ENCODE results near the gene TOPORS. TPM values are rescaled to one million over a fixed set of nuclear protein-coding genes. Genes with fewer than 3 reads are reported as not detected.

The TOPORS gene
- polyA plus RNA-seq, 3 donors, result 5.9 to 12.9 (median 9.2) TPM

DNA sequence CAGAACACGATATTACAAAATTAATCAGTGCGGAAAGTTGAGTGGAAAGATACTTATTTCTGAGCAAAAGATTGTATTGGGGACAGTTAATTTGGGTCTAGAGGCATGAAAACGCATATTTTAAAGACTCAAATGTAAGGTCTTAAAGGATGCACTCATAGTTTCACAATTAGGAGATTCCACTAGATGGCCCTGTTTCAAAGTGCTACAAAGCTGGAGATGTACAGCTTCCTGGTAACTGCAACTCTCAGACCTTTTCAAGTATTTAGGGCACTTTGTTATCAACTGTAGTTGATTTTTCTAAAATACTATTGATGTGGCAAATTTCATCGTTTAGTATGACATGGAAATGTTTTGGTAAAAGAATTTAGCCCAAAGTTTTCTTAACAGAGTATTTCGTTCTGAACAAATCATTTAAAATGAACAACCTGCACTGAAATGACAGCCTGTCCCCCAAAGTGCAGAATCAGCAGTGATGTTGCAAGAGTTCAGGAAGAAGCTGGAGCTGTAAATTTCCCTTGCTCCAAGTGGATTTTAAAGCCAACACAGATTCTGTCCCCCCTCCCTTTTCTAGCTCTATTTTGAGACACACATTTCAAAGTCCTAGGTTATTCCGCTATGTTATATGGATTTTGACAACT lies 36.8 kb upstream of the TOPORS start:
- H3K27ac ChIP-seq (ENCODE audit: low read depth in 1 of 2, low read length in 2 of 2), result no peak overlapping the region
- no peaks in the 10 kb centered on the region for H3K4me1 ChIP-seq (ENCODE audit: control insufficient read depth in 1 of 2, insufficient read depth in 2 of 2, low read length in 2 of 2)
- TF ChIP-seq, protein P1, sequence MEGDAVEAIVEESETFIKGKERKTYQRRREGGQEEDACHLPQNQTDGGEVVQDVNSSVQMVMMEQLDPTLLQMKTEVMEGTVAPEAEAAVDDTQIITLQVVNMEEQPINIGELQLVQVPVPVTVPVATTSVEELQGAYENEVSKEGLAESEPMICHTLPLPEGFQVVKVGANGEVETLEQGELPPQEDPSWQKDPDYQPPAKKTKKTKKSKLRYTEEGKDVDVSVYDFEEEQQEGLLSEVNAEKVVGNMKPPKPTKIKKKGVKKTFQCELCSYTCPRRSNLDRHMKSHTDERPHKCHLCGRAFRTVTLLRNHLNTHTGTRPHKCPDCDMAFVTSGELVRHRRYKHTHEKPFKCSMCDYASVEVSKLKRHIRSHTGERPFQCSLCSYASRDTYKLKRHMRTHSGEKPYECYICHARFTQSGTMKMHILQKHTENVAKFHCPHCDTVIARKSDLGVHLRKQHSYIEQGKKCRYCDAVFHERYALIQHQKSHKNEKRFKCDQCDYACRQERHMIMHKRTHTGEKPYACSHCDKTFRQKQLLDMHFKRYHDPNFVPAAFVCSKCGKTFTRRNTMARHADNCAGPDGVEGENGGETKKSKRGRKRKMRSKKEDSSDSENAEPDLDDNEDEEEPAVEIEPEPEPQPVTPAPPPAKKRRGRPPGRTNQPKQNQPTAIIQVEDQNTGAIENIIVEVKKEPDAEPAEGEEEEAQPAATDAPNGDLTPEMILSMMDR (IDR thresholded peaks at IDR 0.05), result peak; percentile 38
- 10% methylated on average over 1 of the region's 6 CpGs for WGBS (ENCODE audit: insufficient coverage)
- no peak overlapping the region for H3K4me3 ChIP-seq (replicated peaks in 1 of 3; ENCODE audit: low read depth in 2 of 3, low read length in 3 of 3)
- peaks cover 10 to 30% (median 13%) of the 10 kb centered on the region in 3 donors for H3K27me3 Mint-ChIP-seq (ENCODE audit: low read depth in 3 of 3)
- no peak overlapping the region for H2AFZ ChIP-seq (ENCODE audit: insufficient read depth, low read depth, low read length, poor library complexity, severe bottlenecking)
- no peaks in the 10 kb centered on the region for H3K4me1 Mint-ChIP-seq
- no peaks in the 10 kb centered on the region for H3K9me3 ChIP-seq (replicated peaks in 1 of 2; ENCODE audit: control insufficient read depth in 1 of 2, insufficient read depth in 1 of 2, low read length in 2 of 2)
- intact Hi-C loops (cut with micrococcal nuclease), result no loop called here
- H3K4me2 ChIP-seq (replicated peaks; ENCODE audit: extremely low read depth, low read length, poor library complexity, severe bottlenecking), result no peak overlapping the region
- no peaks in the 10 kb centered on the region for H3K79me2 ChIP-seq (ENCODE audit: insufficient read depth, low read length)
- H3K4me3 Mint-ChIP-seq, result no peak overlapping the region
- peaks cover 3 to 7% of the 10 kb centered on the region in 2 donors for H3K27me3 ChIP-seq (ENCODE audit: control insufficient read depth in 2 of 2, insufficient read depth in 2 of 2, low read length in 2 of 2)
- H3K27ac Mint-ChIP-seq, result no peak overlapping the region
- no peak for DNase-seq
- H3K9me3 Mint-ChIP-seq, result no peaks in the 10 kb centered on the region
- H3K36me3 ChIP-seq (replicated peaks in 1 of 2; ENCODE audit: control insufficient read depth in 1 of 2, insufficient read depth in 2 of 2, low read length in 2 of 2), result no peaks in the 10 kb centered on the region
- H4K20me1 ChIP-seq (ENCODE audit: insufficient read depth, low read length), result no peaks in the 10 kb centered on the region
- no peaks in the 10 kb centered on the region for H3K36me3 Mint-ChIP-seq
- no peak overlapping the region for H3K9ac ChIP-seq (ENCODE audit: insufficient read depth, low read length, poor library complexity, severe bottlenecking)

DNA sequence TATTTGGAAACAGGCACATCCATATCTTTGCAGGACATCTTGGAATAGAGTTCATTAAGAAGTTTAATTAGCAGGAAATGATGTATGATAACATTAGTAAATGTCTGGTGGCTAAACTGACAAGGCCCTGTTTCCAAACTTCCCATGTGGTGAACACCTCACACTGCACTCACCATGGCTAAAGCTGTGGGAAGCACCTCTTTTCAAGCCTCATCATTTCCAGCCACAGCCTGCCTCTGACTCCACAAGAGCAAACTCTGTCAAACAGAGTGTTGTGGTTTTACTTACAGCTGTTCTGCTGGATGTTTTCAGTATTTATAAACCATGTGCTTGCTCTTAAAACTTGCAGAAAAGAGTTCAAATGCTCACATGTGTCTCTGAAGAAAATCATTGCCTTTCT lies 35.5 kb upstream of the TOPORS start:
- Histone ChIP-seq H3K36me3 (replicated peaks in 1 of 2; ENCODE audit: control insufficient read depth in 1 of 2, insufficient read depth in 2 of 2, low read length in 2 of 2) (no peaks in the 10 kb centered on the region), H3K27me3 (ENCODE audit: control insufficient read depth in 2 of 2, insufficient read depth in 2 of 2, low read length in 2 of 2) (peaks cover 3 to 7% of the 10 kb centered on the region in 2 donors), H4K20me1 (ENCODE audit: insufficient read depth, low read length) (no peaks in the 10 kb centered on the region), H2AFZ (ENCODE audit: insufficient read depth, low read depth, low read length, poor library complexity, severe bottlenecking) (no peak overlapping the region), H3K4me1 (ENCODE audit: control insufficient read depth in 1 of 2, insufficient read depth in 2 of 2, low read length in 2 of 2) (no peaks in the 10 kb centered on the region), H3K27ac (ENCODE audit: low read depth in 1 of 2, low read length in 2 of 2) (no peak overlapping the region), H3K9ac (ENCODE audit: insufficient read depth, low read length, poor library complexity, severe bottlenecking) (no peak overlapping the region), H3K4me3 (replicated peaks in 1 of 3; ENCODE audit: low read depth in 2 of 3, low read length in 3 of 3) (no peak overlapping the region), H3K79me2 (ENCODE audit: insufficient read depth, low read length) (no peaks in the 10 kb centered on the region), H3K4me2 (replicated peaks; ENCODE audit: extremely low read depth, low read length, poor library complexity, severe bottlenecking) (no peak overlapping the region), H3K9me3 (replicated peaks in 1 of 2; ENCODE audit: control insufficient read depth in 1 of 2, insufficient read depth in 1 of 2, low read length in 2 of 2) (no peaks in the 10 kb centered on the region)
- peaks cover 10 to 28% (median 15%) of the 10 kb centered on the region in 3 donors for H3K27me3 Mint-ChIP-seq (ENCODE audit: low read depth in 3 of 3)
- no peaks in the 10 kb centered on the region for H3K9me3 Mint-ChIP-seq
- H3K36me3 Mint-ChIP-seq, result no peaks in the 10 kb centered on the region
- H3K4me3 Mint-ChIP-seq, result no peak overlapping the region
- intact Hi-C loops (cut with micrococcal nuclease), result no loop called here
- DNase-seq, result no peak
- H3K27ac Mint-ChIP-seq, result no peak overlapping the region
- no peaks in the 10 kb centered on the region for H3K4me1 Mint-ChIP-seq
- TF ChIP-seq, protein P1 (IDR thresholded peaks at IDR 0.05), result no peak
